Activated T-cell treated with anti-CD3 and anti-CD28 coated beads, Interleukin-2, amount 50 U/mL, for 72 hours (primary cell): Measurements from ENCODE around the gene KLHL21. TPM values are rescaled to one million over a fixed set of nuclear protein-coding genes. Genes with fewer than 3 reads are reported as not detected.
"Not testable (repeated sequence)": the region's sequence is repeated elsewhere in the genome, so short reads cannot be mapped to it uniquely, and the experiment has no call there.

Source experiments
- ATAC-seq, 2 donors: fragments of 150-1000 bp; cut with Tn5 transposase; replicated peaks in 1 of 2; 2 replicates each; pipeline ENCODE4 v1.10.0; 2021; ENCODE audit warnings: moderate library complexity in 2 of 2, mild to moderate bottlenecking in 1 of 2
- DNase-seq, 2 donors: peaks; one replicate each; pipeline ENCODE4 v3.0.0; 2021 to 2022; ENCODE audit warnings: mixed read lengths in 1 of 2
- H3K27ac Mint-ChIP-seq: one replicate; pipeline ENCODE4 v1.8.0; 2022; ENCODE audit warnings: mild to moderate bottlenecking, moderate library complexity, mixed read lengths
- H3K27me3 Mint-ChIP-seq: one replicate; pipeline ENCODE4 v1.8.0; 2022; ENCODE audit warnings: low read depth, mixed read lengths
- H3K36me3 Mint-ChIP-seq, 2 donors: one replicate each; pipeline ENCODE4 v1.8.0; 2022; ENCODE audit warnings: mixed read lengths in 2 of 2, mild to moderate bottlenecking in 1 of 2; ENCODE audit not compliant: insufficient read depth in 2 of 2
- H3K4me1 Mint-ChIP-seq: one replicate; pipeline ENCODE4 v1.8.0; 2022; ENCODE audit warnings: low read depth, mixed read lengths
- H3K4me3 Mint-ChIP-seq, 2 donors: one replicate each; pipeline ENCODE4 v1.8.0; 2022; ENCODE audit warnings: mild to moderate bottlenecking in 2 of 2, mixed read lengths in 2 of 2, moderate library complexity in 2 of 2
- H3K9me3 Mint-ChIP-seq, 2 donors: one replicate each; pipeline ENCODE4 v1.8.0; 2022; ENCODE audit warnings: mixed read lengths in 2 of 2
- total RNA-seq, 2 donors: library from RNA; stranded (reverse); gene quantifications; one replicate each; pipeline ENCODE4 v1.2.3, GENCODE V29; 2022

KLHL21 gene
- total RNA-seq, 2 donors from 2014 or later: 24.2 to 26.1 TPM

GRCh38 chr1:6601049-6601922, 1.4 kb downstream of the KLHL21 start:
- H3K27me3 Mint-ChIP-seq: no peaks in the 10 kb centered on the region
- H3K4me1 Mint-ChIP-seq: peaks cover 50% of the 10 kb centered on the region
- H3K27ac Mint-ChIP-seq: peak overlapping the region; percentile 98
- peak; percentile 88 to 93 for DNase-seq
- peaks cover 4 to 9% of the 10 kb centered on the region in 2 donors for H3K36me3 Mint-ChIP-seq
- ATAC-seq: peak; percentile 76 to 77
- H3K9me3 Mint-ChIP-seq: no peaks in the 10 kb centered on the region
- peak overlapping the region; percentile 89 to 96 for H3K4me3 Mint-ChIP-seq

GRCh38 chr1:6600410-6601048, 2.1 kb downstream of the KLHL21 start:
- DNase-seq: no peak
- no peaks in the 10 kb centered on the region for H3K27me3 Mint-ChIP-seq
- peak in 1 of 2 donors; percentile 2 for ATAC-seq
- H3K4me3 Mint-ChIP-seq: peak overlapping the region; percentile 89 to 96
- peaks cover 57% of the 10 kb centered on the region for H3K4me1 Mint-ChIP-seq
- peaks cover 8 to 15% of the 10 kb centered on the region in 2 donors for H3K36me3 Mint-ChIP-seq
- H3K9me3 Mint-ChIP-seq: no peaks in the 10 kb centered on the region
- H3K27ac Mint-ChIP-seq: peak overlapping the region; percentile 98

- H3K4me3 Mint-ChIP-seq: peak overlapping the region; percentile 89 to 96
- H3K27ac Mint-ChIP-seq: peak overlapping the region; percentile 98
- H3K36me3 Mint-ChIP-seq: peaks cover 11 to 18% of the 10 kb centered on the region in 2 donors
- H3K27me3 Mint-ChIP-seq, H3K9me3 Mint-ChIP-seq, ATAC-seq, DNase-seq: not testable (repeated sequence)
- H3K4me1 Mint-ChIP-seq: peaks cover 61% of the 10 kb centered on the region
These were observed 2.7 kb downstream of the KLHL21 start for GRCh38 chr1:6599991-6600390.

- peak; percentile 57 to 72 for DNase-seq
- Mint-ChIP-seq H3K27me3 (no peaks in the 10 kb centered on the region), H3K27ac (peak overlapping the region; percentile 91), H3K4me3 (peak overlapping the region; percentile 89 to 96), H3K36me3 (peaks cover 11 to 18% of the 10 kb centered on the region in 2 donors), H3K9me3 (no peaks in the 10 kb centered on the region), H3K4me1 (peaks cover 60% of the 10 kb centered on the region)
- ATAC-seq: peak in 1 of 2 donors; percentile 6
These were observed 3.3 kb downstream of the KLHL21 start for GRCh38 chr1:6599141-6599975.

- peaks cover 53% of the 10 kb centered on the region for H3K4me1 Mint-ChIP-seq
- no peaks in the 10 kb centered on the region for H3K9me3 Mint-ChIP-seq
- ATAC-seq: no peak
- H3K27ac Mint-ChIP-seq: peak overlapping the region; percentile 28
- DNase-seq: no peak
- no peak overlapping the region for H3K4me3 Mint-ChIP-seq
- H3K36me3 Mint-ChIP-seq: peaks cover 11 to 18% of the 10 kb centered on the region in 2 donors
- H3K27me3 Mint-ChIP-seq: no peaks in the 10 kb centered on the region
These were observed 4.9 kb downstream of the KLHL21 start for GRCh38 chr1:6597777-6598131.

- ATAC-seq (no peak), DNase-seq (no peak)
- H3K36me3 Mint-ChIP-seq: peaks cover 11 to 18% of the 10 kb centered on the region in 2 donors
- no peaks in the 10 kb centered on the region for H3K9me3 Mint-ChIP-seq
- peaks cover 53% of the 10 kb centered on the region for H3K4me1 Mint-ChIP-seq
- H3K27ac Mint-ChIP-seq: no peak overlapping the region
- H3K27me3 Mint-ChIP-seq: no peaks in the 10 kb centered on the region
- H3K4me3 Mint-ChIP-seq: no peak overlapping the region
These were observed 5.5 kb downstream of the KLHL21 start for GRCh38 chr1:6596886-6597776.

- peak overlapping the region; percentile 17 for H3K27ac Mint-ChIP-seq
- H3K4me1 Mint-ChIP-seq: peaks cover 53% of the 10 kb centered on the region
- H3K4me3 Mint-ChIP-seq: no peak overlapping the region
- H3K9me3 Mint-ChIP-seq: no peaks in the 10 kb centered on the region
- H3K36me3 Mint-ChIP-seq: peaks cover 11 to 18% of the 10 kb centered on the region in 2 donors
- no peak for ATAC-seq
- no peaks in the 10 kb centered on the region for H3K27me3 Mint-ChIP-seq
- DNase-seq: no peak
These were observed 6.3 kb downstream of the KLHL21 start for GRCh38 chr1:6596351-6596750.

GRCh38 chr1:6594977-6595740, 7.5 kb downstream of the KLHL21 start:
- no peak for DNase-seq
- Mint-ChIP-seq H3K4me3 (no peak overlapping the region), H3K4me1 (peaks cover 47% of the 10 kb centered on the region), H3K27ac (peak overlapping the region; percentile 42), H3K9me3 (no peaks in the 10 kb centered on the region), H3K36me3 (peaks cover 7 to 14% of the 10 kb centered on the region in 2 donors), H3K27me3 (no peaks in the 10 kb centered on the region)
- no peak for ATAC-seq

- peaks cover 7 to 13% of the 10 kb centered on the region in 2 donors for H3K36me3 Mint-ChIP-seq
These were observed 8.9 kb downstream of the KLHL21 start for GRCh38 chr1:6593810-6594209.

GRCh38 chr1:6592865-6593593, 9.6 kb downstream of the KLHL21 start:
- ATAC-seq: no peak
- Mint-ChIP-seq H3K27ac (no peak overlapping the region), H3K9me3 (no peaks in the 10 kb centered on the region), H3K4me3 (no peak overlapping the region), H3K4me1 (peaks cover 28% of the 10 kb centered on the region), H3K27me3 (no peaks in the 10 kb centered on the region), H3K36me3 (peaks cover 7 to 10% of the 10 kb centered on the region in 2 donors)
- no peak for DNase-seq

More at GRCh38 chr1:6593810-6594209, 8.9 kb downstream of the KLHL21 start:
- DNase-seq: no peak
- H3K4me1 Mint-ChIP-seq: peaks cover 34% of the 10 kb centered on the region
- no peaks in the 10 kb centered on the region for H3K27me3 Mint-ChIP-seq
- H3K4me3 Mint-ChIP-seq: no peak overlapping the region
- no peaks in the 10 kb centered on the region for H3K9me3 Mint-ChIP-seq
- ATAC-seq: no peak
- no peak overlapping the region for H3K27ac Mint-ChIP-seq

GRCh38 chr1:6592441-6592840, 10.2 kb downstream of the KLHL21 start:
- ATAC-seq: no peak
- DNase-seq: no peak
- Mint-ChIP-seq H3K27ac (no peak overlapping the region), H3K4me1 (peaks cover 23% of the 10 kb centered on the region), H3K27me3 (no peaks in the 10 kb centered on the region), H3K9me3 (no peaks in the 10 kb centered on the region), H3K4me3 (no peak overlapping the region), H3K36me3 (peaks cover 7 to 10% of the 10 kb centered on the region in 2 donors)
